Heart left ventricle (tissue), 13 donors: Measurements from ENCODE around the gene STIM2.

ENCODE experiments used
- CTCF ChIP-seq, 12 donors: fragments of 200-600 bp; sonication (generic) in 4 of 12; IDR thresholded peaks; one replicate each; pipeline versions ENCODE4 v1.5.0 to v1.8.0; 2018 to 2022; ENCODE audit warnings: antibody characterized with exemption in 12 of 12, mild to moderate bottlenecking in 5 of 12
- POLR2A ChIP-seq, 2 donors: fragments of 450-650 bp; IDR thresholded peaks; one replicate each; pipeline ENCODE4 v1.6.1; 2017; ENCODE audit warnings: antibody characterized with exemption in 2 of 2, mild to moderate bottlenecking in 2 of 2, moderate library complexity in 2 of 2
- donor health status: ischemic (EF 13 %, LVEDD 7.1; RV severe dilation, severe dysfunction).
- donor health status: DM: no; HTN: yes; CAD: no.
- donor health status: DM: no; HTN: no; CAD: no.
- donor health status: ischemic (EF 25% LVEDD 6.9; RV normal size, moderate dysfunction).
- donor health status: ischemic (EF 25% LVEDD 5.7; RV mildly dilated, moderate dysfunction).
- donor health status: ischemic (EF 35%, LVEDD 5.7; RV mildly dilated, moderate dysfunction).
- donor health status: nonischemic (EF 11% LVEDD 7.7; RV severe dilation, severe dysfunction).
- donor health status: DM: yes; HTN: yes; CAD: no.
- donor health status: PGD.
- donor health status: ischemic (EF 29% LVEDD 5.4; RV normal size, mild dysfunction).
- donor health status: nonischemic (EF 23%, LVEDD 6.1; RV moderate dilation, normal function).

GRCh38 chr4:27066591-27066990 is 205.9 kb downstream of the STIM2 start:
- TF ChIP-seq CTCF (IDR thresholded peaks at IDR 0.05): no peak
- no peak for TF ChIP-seq POLR2A (IDR thresholded peaks at IDR 0.05)
